ENCODE results near the gene ITPKC. TPM values are rescaled to one million over a fixed set of nuclear protein-coding genes. Genes with fewer than 3 reads are reported as not detected.

The ITPKC gene
- 1 to 10 TPM; 6.9 to 8.2 (median 8.2) TPM for total RNA-seq

DNA sequence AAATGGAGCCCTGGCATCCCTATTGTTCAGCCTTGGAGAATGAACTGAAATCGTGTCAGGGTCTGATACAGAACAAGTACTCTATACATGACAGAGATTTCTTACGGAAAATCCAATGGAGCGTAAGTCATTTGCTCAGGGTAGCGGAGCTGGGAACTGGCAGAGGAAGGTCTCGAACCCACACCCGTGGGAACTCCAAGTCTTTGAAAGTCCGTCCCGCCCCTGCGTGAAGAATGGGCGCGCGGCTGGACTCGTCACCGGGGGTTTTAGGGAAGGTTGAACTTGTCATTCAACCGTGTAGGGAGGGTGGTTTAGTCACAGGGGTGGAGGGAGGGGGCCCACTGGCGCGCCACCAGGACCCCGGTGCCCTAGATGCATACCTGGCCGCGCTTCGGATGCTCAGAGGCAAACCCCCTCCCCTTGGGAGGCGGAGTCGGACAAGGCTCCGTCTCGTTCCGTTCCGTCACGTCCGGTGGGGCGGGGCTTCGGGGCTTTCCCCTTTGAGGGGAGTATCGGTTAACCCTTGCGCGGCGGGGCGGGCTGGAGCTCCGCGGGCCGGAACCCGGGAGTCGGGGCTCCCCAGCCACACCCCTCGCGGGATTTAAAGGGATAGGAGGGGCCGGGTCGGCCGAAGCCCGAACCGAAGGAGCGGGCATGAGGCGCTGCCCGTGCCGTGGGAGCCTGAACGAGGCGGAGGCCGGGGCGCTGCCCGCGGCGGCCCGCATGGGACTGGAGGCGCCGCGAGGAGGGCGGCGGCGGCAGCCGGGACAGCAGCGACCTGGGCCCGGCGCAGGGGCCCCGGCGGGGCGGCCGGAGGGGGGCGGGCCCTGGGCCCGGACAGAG lies at the start of gene ITPKC, which contains the start of gene COQ8B:
ITPKC (plus strand) TSS at position 631 of the 843 bp plus-strand sequence; CDS start at position 655, 24 bp downstream.
COQ8B (minus strand) TSS at position 405 of the 843 bp plus-strand sequence. CDS start 2,254 bp downstream, outside the sequence.
- Mint-ChIP-seq H3K4me3 (peak within 1 kb of the TSS; percentile 92), H3K9me3 (no peaks in the 10 kb centered on the region), H3K36me3 (ENCODE audit: insufficient read depth) (peaks cover 2% of the 10 kb centered on the region), H3K4me1 (ENCODE audit: low read depth) (peaks cover 56% of the 10 kb centered on the region), H3K27me3 (ENCODE audit: low read depth) (no peaks in the 10 kb centered on the region)
- ATAC-seq (peak; percentile 74 to 76), DNase-seq (peak; percentile 100)

GRCh38 chr19:40667602-40668001 lies 49.3 kb upstream of the ITPKC start:
- DNase-seq (no peak), ATAC-seq (no peak)
- H3K9me3 Mint-ChIP-seq: peaks cover 3% of the 10 kb centered on the region
- peaks cover 19% of the 10 kb centered on the region for H3K4me1 Mint-ChIP-seq (ENCODE audit: low read depth)
- no peaks in the 10 kb centered on the region for H3K27me3 Mint-ChIP-seq (ENCODE audit: low read depth)
- H3K36me3 Mint-ChIP-seq (ENCODE audit: insufficient read depth): peaks cover 19% of the 10 kb centered on the region
- H3K4me3 Mint-ChIP-seq: no peak overlapping the region

- ATAC-seq (no peak), DNase-seq (no peak)
- Mint-ChIP-seq H3K4me3 (no peak overlapping the region), H3K27me3 (ENCODE audit: low read depth) (no peaks in the 10 kb centered on the region), H3K36me3 (ENCODE audit: insufficient read depth) (peaks cover 19% of the 10 kb centered on the region), H3K4me1 (ENCODE audit: low read depth) (peaks cover 9% of the 10 kb centered on the region), H3K9me3 (peaks cover 3% of the 10 kb centered on the region)
Measured at GRCh38 chr19:40668991-40669614, 47.8 kb upstream of the ITPKC start.

DNA sequence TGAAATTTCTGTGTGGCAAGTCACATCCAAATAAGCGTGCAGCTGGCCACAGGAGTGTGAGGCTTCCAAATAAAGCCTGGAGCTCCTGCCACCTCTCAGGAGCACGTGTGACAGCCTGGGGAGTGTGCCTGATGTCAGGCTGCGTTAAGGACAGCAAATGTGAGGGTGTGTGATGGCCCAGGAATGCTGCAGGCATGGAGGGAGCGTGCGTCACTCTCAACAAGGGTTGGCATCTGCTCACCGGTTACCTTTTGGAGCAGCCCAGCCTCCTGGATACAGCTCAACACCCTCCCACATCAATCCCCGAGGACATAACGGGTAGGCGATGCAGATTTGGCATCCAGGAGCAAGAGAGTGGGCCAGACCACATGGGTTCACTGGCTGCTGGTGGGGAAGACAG lies 45.5 kb upstream of the ITPKC start:
- H3K4me3 Mint-ChIP-seq: no peak overlapping the region
- DNase-seq (no peak), ATAC-seq (no peak)
- peaks cover 23% of the 10 kb centered on the region for H3K36me3 Mint-ChIP-seq (ENCODE audit: insufficient read depth)
- peaks cover 5% of the 10 kb centered on the region for H3K4me1 Mint-ChIP-seq (ENCODE audit: low read depth)
- no peaks in the 10 kb centered on the region for H3K27me3 Mint-ChIP-seq (ENCODE audit: low read depth)
- H3K9me3 Mint-ChIP-seq: peaks cover 3% of the 10 kb centered on the region

GRCh38 chr19:40672038-40672437 lies 44.9 kb upstream of the ITPKC start:
- ATAC-seq: no peak
- no peak overlapping the region for H3K4me3 Mint-ChIP-seq
- H3K4me1 Mint-ChIP-seq (ENCODE audit: low read depth): no peaks in the 10 kb centered on the region

GRCh38 chr19:40672573-40673299 lies 44.2 kb upstream of the ITPKC start:
- Mint-ChIP-seq H3K4me1 (ENCODE audit: low read depth) (no peaks in the 10 kb centered on the region), H3K4me3 (no peak overlapping the region), H3K9me3 (peaks cover 3% of the 10 kb centered on the region), H3K27me3 (ENCODE audit: low read depth) (no peaks in the 10 kb centered on the region), H3K36me3 (ENCODE audit: insufficient read depth) (peaks cover 26% of the 10 kb centered on the region)
- DNase-seq: no peak
- ATAC-seq: no peak

More at GRCh38 chr19:40672038-40672437, 44.9 kb upstream of the ITPKC start:
- Mint-ChIP-seq H3K9me3 (peaks cover 3% of the 10 kb centered on the region), H3K36me3 (ENCODE audit: insufficient read depth) (peaks cover 23% of the 10 kb centered on the region), H3K27me3 (ENCODE audit: low read depth) (no peaks in the 10 kb centered on the region)
- DNase-seq: no peak

- Mint-ChIP-seq H3K27me3 (ENCODE audit: low read depth) (no peaks in the 10 kb centered on the region), H3K36me3 (ENCODE audit: insufficient read depth) (peaks cover 26% of the 10 kb centered on the region), H3K9me3 (peaks cover 3% of the 10 kb centered on the region), H3K4me1 (ENCODE audit: low read depth) (no peaks in the 10 kb centered on the region), H3K4me3 (no peak overlapping the region)
- DNase-seq (no peak), ATAC-seq (no peak)
Measured at GRCh38 chr19:40673397-40673796, 43.5 kb upstream of the ITPKC start.

- H3K4me1 Mint-ChIP-seq (ENCODE audit: low read depth): no peaks in the 10 kb centered on the region
- H3K36me3 Mint-ChIP-seq (ENCODE audit: insufficient read depth): peaks cover 21% of the 10 kb centered on the region
Measured at GRCh38 chr19:40674291-40674690, 42.6 kb upstream of the ITPKC start.

DNA sequence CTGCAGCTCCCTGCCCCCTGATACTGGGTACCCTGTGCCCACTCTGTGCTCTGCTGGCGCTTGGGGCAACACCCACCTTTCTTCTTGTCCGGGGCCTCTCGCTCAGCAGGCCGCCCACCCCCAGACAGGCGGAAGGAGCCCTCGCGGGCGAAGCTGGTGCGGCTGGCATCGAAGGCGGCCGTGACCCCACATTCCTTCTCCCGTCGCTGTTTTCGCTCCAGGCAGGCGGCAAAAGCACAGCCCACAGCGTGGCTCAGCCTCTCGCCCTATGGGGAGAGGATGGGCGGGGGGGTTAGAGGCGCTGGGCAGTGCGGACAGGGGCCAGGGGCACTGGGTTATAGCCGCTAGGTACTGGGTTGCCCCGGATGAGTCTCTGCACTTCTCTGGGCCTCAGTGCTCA lies 39.8 kb upstream of the ITPKC start:
- Mint-ChIP-seq H3K9me3 (no peaks in the 10 kb centered on the region), H3K4me3 (no peak overlapping the region), H3K36me3 (ENCODE audit: insufficient read depth) (peaks cover 10% of the 10 kb centered on the region), H3K4me1 (ENCODE audit: low read depth) (no peaks in the 10 kb centered on the region), H3K27me3 (ENCODE audit: low read depth) (no peaks in the 10 kb centered on the region)
- ATAC-seq: no peak
- no peak for DNase-seq

More at GRCh38 chr19:40674291-40674690, 42.6 kb upstream of the ITPKC start:
- H3K27me3 Mint-ChIP-seq (ENCODE audit: low read depth): no peaks in the 10 kb centered on the region
- DNase-seq (no peak), ATAC-seq (no peak)
- H3K4me3 Mint-ChIP-seq: no peak overlapping the region
- H3K9me3 Mint-ChIP-seq: peaks cover 3% of the 10 kb centered on the region

DNA sequence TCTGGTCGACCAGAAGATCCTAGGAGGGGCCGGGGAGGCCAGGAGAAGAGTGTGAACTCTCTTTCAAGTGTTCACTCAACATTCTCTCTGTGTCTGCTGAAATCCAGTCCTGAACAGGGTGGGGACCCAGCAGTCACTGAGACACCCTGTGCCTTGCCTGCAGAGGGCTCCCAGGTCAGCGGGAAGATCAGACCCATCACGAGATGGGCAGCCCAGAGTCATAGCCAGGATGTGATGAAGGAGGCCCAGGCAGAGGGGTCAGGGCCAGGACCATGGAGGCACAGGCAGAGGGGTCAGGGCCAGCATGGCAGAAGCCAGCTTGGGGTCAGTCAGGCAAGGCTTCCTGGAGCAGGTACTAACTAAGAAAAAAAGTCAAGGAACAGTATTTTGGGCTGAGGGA lies 35.9 kb upstream of the ITPKC start:
- H3K4me3 Mint-ChIP-seq: no peak overlapping the region
- no peak for ATAC-seq
- H3K4me1 Mint-ChIP-seq (ENCODE audit: low read depth): no peaks in the 10 kb centered on the region
- no peaks in the 10 kb centered on the region for H3K9me3 Mint-ChIP-seq
- H3K27me3 Mint-ChIP-seq (ENCODE audit: low read depth): no peaks in the 10 kb centered on the region
- H3K36me3 Mint-ChIP-seq (ENCODE audit: insufficient read depth): peaks cover 13% of the 10 kb centered on the region
- DNase-seq: no peak

DNA sequence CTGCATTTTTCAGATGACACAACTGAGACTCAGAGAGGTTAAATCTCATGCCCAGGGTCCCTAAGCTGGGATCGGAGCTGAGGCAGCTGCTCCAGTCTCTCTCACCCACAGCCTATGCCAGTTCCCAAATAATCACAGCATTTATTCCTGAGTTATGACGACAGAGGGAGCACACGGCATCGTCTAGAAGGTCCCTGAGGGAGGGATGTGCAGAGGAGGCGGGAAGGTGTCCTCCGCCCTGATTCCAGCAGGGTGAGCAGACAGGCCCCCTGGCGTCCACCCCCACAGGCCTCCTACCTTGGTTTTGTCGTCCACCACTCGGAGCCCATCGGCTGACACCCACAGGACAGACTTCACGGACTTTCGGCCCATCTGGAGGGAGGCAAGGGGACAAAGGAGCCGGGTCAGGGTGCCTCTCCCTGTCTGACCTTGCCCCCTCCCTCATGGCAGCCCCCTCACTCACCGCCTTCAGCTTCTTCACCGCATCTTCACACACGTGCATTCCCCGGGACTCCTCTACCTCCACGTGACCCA lies 34.4 kb upstream of the ITPKC start:
- H3K4me1 Mint-ChIP-seq (ENCODE audit: low read depth): no peaks in the 10 kb centered on the region
- no peaks in the 10 kb centered on the region for H3K27me3 Mint-ChIP-seq (ENCODE audit: low read depth)
- peaks cover 13% of the 10 kb centered on the region for H3K36me3 Mint-ChIP-seq (ENCODE audit: insufficient read depth)
- DNase-seq: no peak
- no peak overlapping the region for H3K4me3 Mint-ChIP-seq
- no peak for ATAC-seq
- no peaks in the 10 kb centered on the region for H3K9me3 Mint-ChIP-seq

DNA sequence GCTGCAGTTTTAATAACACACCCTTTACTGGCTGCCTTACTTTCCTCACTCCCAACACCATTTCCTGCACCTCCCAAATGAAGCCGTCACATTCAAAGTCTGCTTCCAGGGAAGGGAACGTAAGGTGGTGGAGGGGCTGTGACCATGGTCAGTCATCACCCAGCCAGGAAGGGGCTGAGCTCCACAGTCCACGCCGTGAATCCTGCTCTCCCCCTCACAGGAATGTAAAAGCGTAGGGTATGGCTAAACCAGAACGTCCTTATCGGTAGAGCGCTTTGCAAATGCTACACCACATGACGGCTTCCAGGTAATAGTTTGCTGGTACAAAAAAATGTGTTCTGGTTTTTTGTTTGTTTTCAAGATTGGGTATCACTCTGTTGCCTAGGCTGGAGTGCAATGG lies 33.5 kb upstream of the ITPKC start:
- Mint-ChIP-seq H3K4me3 (no peak overlapping the region), H3K36me3 (ENCODE audit: insufficient read depth) (peaks cover 10% of the 10 kb centered on the region), H3K9me3 (no peaks in the 10 kb centered on the region), H3K27me3 (ENCODE audit: low read depth) (no peaks in the 10 kb centered on the region), H3K4me1 (ENCODE audit: low read depth) (no peaks in the 10 kb centered on the region)
- ATAC-seq (no peak), DNase-seq (no peak)

- no peak overlapping the region for H3K4me3 Mint-ChIP-seq
- peaks cover 10% of the 10 kb centered on the region for H3K36me3 Mint-ChIP-seq (ENCODE audit: insufficient read depth)
- H3K9me3 Mint-ChIP-seq: no peaks in the 10 kb centered on the region
- no peaks in the 10 kb centered on the region for H3K27me3 Mint-ChIP-seq (ENCODE audit: low read depth)
- DNase-seq (no peak), ATAC-seq (no peak)
- no peaks in the 10 kb centered on the region for H3K4me1 Mint-ChIP-seq (ENCODE audit: low read depth)
Measured at GRCh38 chr19:40684280-40684679, 32.6 kb upstream of the ITPKC start.

DNA sequence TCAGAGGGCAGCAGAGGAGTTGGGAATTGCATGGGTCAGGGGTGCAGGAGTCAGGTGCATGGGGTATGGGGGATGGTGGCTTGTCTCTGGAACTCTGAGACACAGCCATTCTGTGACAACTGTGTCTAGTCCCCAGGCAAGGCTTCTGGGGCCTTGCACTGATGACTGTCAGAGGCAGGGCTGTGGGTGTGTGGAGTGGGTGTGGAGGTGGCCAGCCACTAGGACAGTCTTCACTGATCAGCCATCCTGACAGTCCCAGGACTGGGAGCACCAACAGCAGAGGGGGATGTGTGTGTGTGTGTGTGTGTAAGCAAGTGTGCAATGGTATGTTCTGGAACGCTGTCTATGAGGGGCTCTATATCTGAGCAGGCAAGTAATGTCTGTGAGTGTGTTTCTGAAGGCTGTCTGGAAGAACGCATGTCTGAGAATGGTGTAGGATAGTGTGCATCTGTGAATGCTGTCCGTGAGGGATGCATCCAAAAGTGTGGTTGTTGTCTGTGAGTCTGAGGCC lies 31.8 kb upstream of the ITPKC start:
- H3K9me3 Mint-ChIP-seq: no peaks in the 10 kb centered on the region
- no peak overlapping the region for H3K4me3 Mint-ChIP-seq
- H3K4me1 Mint-ChIP-seq (ENCODE audit: low read depth): no peaks in the 10 kb centered on the region
- no peaks in the 10 kb centered on the region for H3K27me3 Mint-ChIP-seq (ENCODE audit: low read depth)
- no peak for DNase-seq
- peaks cover 10% of the 10 kb centered on the region for H3K36me3 Mint-ChIP-seq (ENCODE audit: insufficient read depth)
- ATAC-seq: no peak
